Heart left ventricle (tissue), 16 donors: ENCODE results near the gene PCLO. TPM values are rescaled to one million over a fixed set of nuclear protein-coding genes. Genes with fewer than 3 reads are reported as not detected.

Experiments
- ATAC-seq, 4 donors: fragments of 200-7000 bp; cut with Tn5 transposase; one replicate each; pipeline ENCODE4 v1.9.1; 2020 to 2022; ENCODE audit warnings: moderate library complexity in 4 of 4, mild to moderate bottlenecking in 3 of 4, moderate number of reproducible peaks in 1 of 4
- DNase-seq, 5 donors: peaks; one replicate each; pipeline ENCODE4 v3.0.0-alpha.2; 2020
- H3K27ac ChIP-seq, 12 donors: fragments of 200-600 bp; sonication (generic) in 4 of 12; one replicate each; pipeline versions ENCODE4 v1.5.0 to v1.8.0; 2016 to 2022; ENCODE audit warnings: mild to moderate bottlenecking in 2 of 12
- H3K27me3 ChIP-seq, 9 donors: fragments of 200-600 bp; sonication (generic) in 2 of 9; one replicate each; pipeline versions ENCODE4 v1.5.1 to v1.8.0; 2016 to 2022; ENCODE audit warnings: mild to moderate bottlenecking in 3 of 9
- H3K36me3 ChIP-seq, 9 donors: fragments of 200-600 bp; sonication (generic) in 2 of 9; one replicate each; pipeline versions ENCODE4 v1.5.0 to v1.8.0; 2018 to 2022; ENCODE audit warnings: mild to moderate bottlenecking in 2 of 9
- H3K4me1 ChIP-seq, 12 donors: fragments of 200-600 bp; sonication (generic) in 4 of 12; one replicate each; pipeline versions ENCODE4 v1.5.0 to v1.8.0; 2016 to 2022; ENCODE audit warnings: mild to moderate bottlenecking in 3 of 12
- H3K4me3 ChIP-seq, 12 donors: fragments of 200-600 bp; sonication (generic) in 4 of 12; one replicate each; pipeline versions ENCODE4 v1.5.0 to v1.8.0; 2017 to 2022; ENCODE audit warnings: mild to moderate bottlenecking in 9 of 12, moderate library complexity in 4 of 12
- H3K9me3 ChIP-seq, 12 donors: fragments of 200-600 bp; sonication (generic) in 4 of 12; one replicate each; pipeline versions ENCODE4 v1.5.0 to v1.8.0; 2016 to 2022; ENCODE audit warnings: mild to moderate bottlenecking in 1 of 12
- POLR2A ChIP-seq, 2 donors: fragments of 450-650 bp; IDR thresholded peaks; one replicate each; pipeline ENCODE4 v1.6.1; 2017; ENCODE audit warnings: antibody characterized with exemption in 2 of 2, mild to moderate bottlenecking in 2 of 2, moderate library complexity in 2 of 2
- WGBS, 4 donors: extraction: QIAGEN DNeasy Blood & Tissue Kit in 2 of 4; methylation state at CpG; one replicate each; pipeline versions ENCODE4 v1.1.5 to v1.1.7; 2013 to 2018; 5-methylcytosine and 5-hydroxymethylcytosine counted together
- intact Hi-C, 10 donors: fragments of 100-400 bp; cut with DNase I; formaldehyde crosslinking; loops; one replicate each; pipeline versions ENCODE4 v1.11.1 to v1.14.2; 2022
- polyA plus RNA-seq, 2 donors: library from polyadenylated mRNA; stranded (reverse); fragments of 200-250 nt; gene quantifications; one replicate each; pipeline ENCODE4 v1.2.3, GENCODE V29; 2013
- total RNA-seq, 9 donors: library from RNA; depleted of rRNA in 2 of 9; stranded (reverse); fragments of >200 nt in 2 of 9; fragmentation: NEBNext Ultra II Directional in 3 of 9; extraction: Animal tissue kit (Norgen Biotek cat#: 25700) in 3 of 9; gene quantifications; one replicate each; pipeline versions ENCODE4 v1.1.0 to v1.2.4, GENCODE V29; 2016 to 2023
- TF ChIP-seq, protein P1 (sequence below), 12 donors: fragments of 200-600 bp; sonication (generic) in 4 of 12; IDR thresholded peaks; one replicate each; pipeline versions ENCODE4 v1.5.0 to v1.8.0; 2018 to 2022; ENCODE audit warnings: antibody characterized with exemption in 12 of 12, mild to moderate bottlenecking in 5 of 12
- donor health status: ischemic (EF 13 %, LVEDD 7.1; RV severe dilation, severe dysfunction).
- donor health status: healthy with polysubstance abuse.
- donor health status: DM: no; HTN: yes; CAD: no.
- donor health status: DM: no; HTN: no; CAD: no.
- donor health status: ischemic (EF 25% LVEDD 6.9; RV normal size, moderate dysfunction).
- donor health status: ischemic (EF 25% LVEDD 5.7; RV mildly dilated, moderate dysfunction).
- donor health status: healthy.
- donor health status: DM: yes; HTN: yes; CAD: no.
- donor health status: ischemic (EF 35%, LVEDD 5.7; RV mildly dilated, moderate dysfunction).
- donor health status: nonischemic (EF 11% LVEDD 7.7; RV severe dilation, severe dysfunction).
- donor health status: DM: yes; HTN: yes; CAD: no.
- donor health status: PGD.
- donor health status: ischemic (EF 29% LVEDD 5.4; RV normal size, mild dysfunction).
- donor health status: nonischemic (EF 23%, LVEDD 6.1; RV moderate dilation, normal function).

The PCLO gene
- total and polyA plus RNA-seq, 11 donors, result 0.21 to 9.3 (median 2.9) TPM

DNA sequence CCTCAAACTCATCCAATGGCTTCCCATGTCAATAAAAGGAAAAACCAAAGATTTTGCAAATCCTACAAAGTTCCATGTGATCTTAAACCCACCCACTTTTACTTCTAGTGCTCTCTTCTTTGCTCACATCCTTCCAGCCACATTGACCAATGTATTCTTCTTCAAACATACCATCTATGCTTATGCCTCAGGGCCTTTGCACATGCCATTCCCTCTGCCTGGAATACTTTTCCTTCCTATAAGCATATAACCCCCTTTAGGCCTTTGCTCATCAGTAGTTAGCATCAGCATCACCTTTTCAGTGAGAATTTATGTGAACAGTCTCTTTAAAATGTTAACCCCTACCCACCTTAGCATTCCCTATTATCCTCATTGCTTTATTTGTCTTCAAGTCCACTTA is 11.0 kb upstream of the PCLO start:
- intact Hi-C loops, result no loop called here
- H3K36me3 ChIP-seq, result no peaks in the 10 kb centered on the region
- no peak overlapping the region for H3K27ac ChIP-seq
- H3K27me3 ChIP-seq, result no peaks in the 10 kb centered on the region
- H3K4me1 ChIP-seq, result no peaks in the 10 kb centered on the region
- ATAC-seq (no peak), DNase-seq (no peak)
- H3K4me3 ChIP-seq, result no peak overlapping the region
- TF ChIP-seq POLR2A (IDR thresholded peaks at IDR 0.05), result no peak
- TF ChIP-seq, protein P1, sequence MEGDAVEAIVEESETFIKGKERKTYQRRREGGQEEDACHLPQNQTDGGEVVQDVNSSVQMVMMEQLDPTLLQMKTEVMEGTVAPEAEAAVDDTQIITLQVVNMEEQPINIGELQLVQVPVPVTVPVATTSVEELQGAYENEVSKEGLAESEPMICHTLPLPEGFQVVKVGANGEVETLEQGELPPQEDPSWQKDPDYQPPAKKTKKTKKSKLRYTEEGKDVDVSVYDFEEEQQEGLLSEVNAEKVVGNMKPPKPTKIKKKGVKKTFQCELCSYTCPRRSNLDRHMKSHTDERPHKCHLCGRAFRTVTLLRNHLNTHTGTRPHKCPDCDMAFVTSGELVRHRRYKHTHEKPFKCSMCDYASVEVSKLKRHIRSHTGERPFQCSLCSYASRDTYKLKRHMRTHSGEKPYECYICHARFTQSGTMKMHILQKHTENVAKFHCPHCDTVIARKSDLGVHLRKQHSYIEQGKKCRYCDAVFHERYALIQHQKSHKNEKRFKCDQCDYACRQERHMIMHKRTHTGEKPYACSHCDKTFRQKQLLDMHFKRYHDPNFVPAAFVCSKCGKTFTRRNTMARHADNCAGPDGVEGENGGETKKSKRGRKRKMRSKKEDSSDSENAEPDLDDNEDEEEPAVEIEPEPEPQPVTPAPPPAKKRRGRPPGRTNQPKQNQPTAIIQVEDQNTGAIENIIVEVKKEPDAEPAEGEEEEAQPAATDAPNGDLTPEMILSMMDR (IDR thresholded peaks at IDR 0.05), result no peak
- H3K9me3 ChIP-seq, result no peaks in the 10 kb centered on the region

DNA sequence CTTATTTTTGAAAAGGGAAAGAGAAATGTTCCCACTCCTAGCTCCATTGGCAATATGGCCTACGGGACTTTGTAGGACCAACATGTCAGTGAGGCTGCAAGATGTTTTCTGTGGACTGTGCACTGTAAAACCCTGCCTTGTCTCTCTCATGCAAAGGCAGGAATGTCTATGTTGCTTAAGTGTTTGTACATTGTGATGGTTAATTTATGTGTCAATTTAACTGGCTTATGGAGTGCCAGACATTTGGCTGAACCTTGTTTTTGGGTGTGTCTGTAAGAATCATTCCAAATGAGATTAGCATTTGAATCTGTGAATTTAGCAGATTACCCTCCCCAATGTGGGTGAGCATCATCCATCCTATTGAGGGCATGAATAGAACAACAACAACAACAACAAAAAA is 4.1 kb upstream of the PCLO start:
- intact Hi-C loops, result no loop called here
- DNase-seq, result no peak

DNA sequence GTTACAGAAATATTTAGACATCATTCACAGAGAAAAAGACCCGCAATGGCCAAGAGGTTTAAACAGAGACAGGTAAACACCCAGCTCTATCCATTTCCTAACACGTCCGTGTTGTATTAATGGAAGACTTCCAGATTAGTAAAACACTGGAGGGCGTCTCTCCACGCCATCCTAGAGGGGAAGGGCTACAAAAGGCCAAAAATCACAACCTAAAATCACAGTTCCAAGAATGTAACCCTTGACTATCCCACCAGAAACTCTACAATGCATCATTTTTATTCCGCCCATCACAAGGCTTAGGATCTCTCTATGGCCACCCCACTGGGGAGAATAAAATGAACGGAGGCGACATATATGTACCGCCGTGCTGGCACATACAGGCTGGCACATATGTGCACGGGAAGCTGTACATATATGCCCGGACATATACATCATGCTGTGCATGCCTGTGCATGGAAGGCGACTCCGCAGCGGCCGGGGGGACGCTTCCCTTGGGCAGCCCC is 734 bp downstream of the PCLO start:
- Histone ChIP-seq H3K4me1 (peaks cover 0 to 14% (median 0%) of the 10 kb centered on the region in 12 donors), H3K4me3 (peak overlapping the region; percentile 32 to 69 (median 60)), H3K36me3 (no peaks in the 10 kb centered on the region), H3K27ac (peak overlapping the region in 10 of 12 donors; percentile 22 to 78 (median 48)), H3K27me3 (peaks cover 0 to 21% (median 0%) of the 10 kb centered on the region in 9 donors), H3K9me3 (no peaks in the 10 kb centered on the region)
- DNase-seq (no peak), ATAC-seq (peak in 2 of 4 donors; percentile 2 to 29)
- intact Hi-C loops, result no loop called here
- TF ChIP-seq, protein P1 (IDR thresholded peaks at IDR 0.05), result no peak
- TF ChIP-seq POLR2A (IDR thresholded peaks at IDR 0.05), result no peak
- 3 to 5% (median 4%) methylated on average over 16 to 17 of the region's 17 CpGs for WGBS, 4 donors

More for the DNA sequence above, 4.1 kb upstream of the PCLO start:
- H3K4me1 ChIP-seq, result peaks cover 0 to 12% (median 0%) of the 10 kb centered on the region in 12 donors
- H3K4me3 ChIP-seq, result no peak overlapping the region
- 63 to 83% (median 78%) methylated on average over 1 of the region's 1 CpG for WGBS, 4 donors
- H3K27ac ChIP-seq, result no peak overlapping the region
- TF ChIP-seq, protein P1 (IDR thresholded peaks at IDR 0.05), result no peak
- TF ChIP-seq POLR2A (IDR thresholded peaks at IDR 0.05), result no peak
- H3K36me3 ChIP-seq, result no peaks in the 10 kb centered on the region
- H3K27me3 ChIP-seq, result peaks cover 0 to 16% (median 0%) of the 10 kb centered on the region in 9 donors
- H3K9me3 ChIP-seq, result no peaks in the 10 kb centered on the region
- ATAC-seq, result no peak

GRCh38 chr7:83161186-83161585 is 1.5 kb downstream of the PCLO start:
- H3K4me1 ChIP-seq, result peaks cover 0 to 14% (median 0%) of the 10 kb centered on the region in 12 donors
- peak overlapping the region in 2 of 12 donors; percentile 67 for H3K4me3 ChIP-seq
- DNase-seq, result no peak
- no peaks in the 10 kb centered on the region for H3K9me3 ChIP-seq
- no peak overlapping the region for H3K27ac ChIP-seq
- no peaks in the 10 kb centered on the region for H3K36me3 ChIP-seq
- peaks cover 0 to 21% (median 0%) of the 10 kb centered on the region in 9 donors for H3K27me3 ChIP-seq
- TF ChIP-seq, protein P1 (IDR thresholded peaks at IDR 0.05), result no peak
- no peak for TF ChIP-seq POLR2A (IDR thresholded peaks at IDR 0.05)
- 60 to 66% (median 63%) methylated on average over 4 of the region's 4 CpGs for WGBS, 4 donors
- ATAC-seq, result no peak
- intact Hi-C loops, result no loop called here
